Measurements from ENCODE around the gene MOBP.
A peak's percentile ranks its signal among the peaks of the same experiment; 100 is the strongest.

- peak; percentile 87 for TF ChIP-seq CTCF (IDR thresholded peaks at IDR 0.05)
- TF ChIP-seq ZFX (IDR thresholded peaks at IDR 0.05; ENCODE audit: borderline replicate concordance), result no peak
Observed at GRCh38 chr3:39541917-39542329, 74.4 kb downstream of the MOBP start.

Measured in 22Rv1 (cell line).